H1 (cell line): Measurements from ENCODE around the gene TLL2. TPM values are rescaled to one million over a fixed set of nuclear protein-coding genes. Genes with fewer than 3 reads are reported as not detected.

Source experiments
- CTCF ChIA-PET: fragments of 300-600 bp; sonication (Branson Sonifier 250); formaldehyde crosslinking; loops from one replicate; lab custom pipeline; 2021; ENCODE audit not compliant: partially characterized antibody; lab: Charles Lee
- POLR2A ChIA-PET: fragments of 300-600 bp; sonication (Branson Sonifier 250); formaldehyde crosslinking; loops from one replicate; lab custom pipeline; 2021; ENCODE audit warnings: inconsistent platforms; ENCODE audit not compliant: partially characterized antibody; lab: Charles Lee
- DNase-seq, 2 experiments: peaks; one replicate each; pipeline versions ENCODE4 v3.0.0 to v3.0.0-alpha.2; 2010 to 2022; ENCODE audit warnings: low spot score in 2 of 2, low read depth in 1 of 2, mixed read lengths in 1 of 2
- FAIRE-seq: peaks from 2 replicates; lab custom pipeline; 2011; peaks lifted over from hg19 to GRCh38; lab: Jason Lieb, UNC
- H2AFZ ChIP-seq: 2 replicates; pipeline ENCODE4 v1.8.1; 2012; ENCODE audit warnings: low read length, inconsistent platforms
- H2AK5ac ChIP-seq: 2 replicates; pipeline ENCODE4 v1.6.1; 2013; ENCODE audit warnings: low read depth, low read length
- H2BK120ac ChIP-seq: replicated peaks from 2 replicates; pipeline ENCODE3; 2013; ENCODE audit warnings: low read depth, low read length, inconsistent platforms
- H2BK12ac ChIP-seq: 2 replicates; pipeline ENCODE4 v1.6.1; 2013; ENCODE audit warnings: low read depth, low read length
- H2BK15ac ChIP-seq: 2 replicates; pipeline ENCODE4 v1.6.1; 2013; ENCODE audit warnings: low read length
- H2BK20ac ChIP-seq: 2 replicates; pipeline ENCODE4 v1.6.1; 2013; ENCODE audit warnings: low read length
- H2BK5ac ChIP-seq: 2 replicates; pipeline ENCODE4 v1.6.1; 2013; ENCODE audit warnings: low read depth, low read length
- H3K14ac ChIP-seq: 2 replicates; pipeline ENCODE4 v1.6.1; 2013; ENCODE audit warnings: inconsistent platforms; ENCODE audit not compliant: insufficient read length
- H3K18ac ChIP-seq: 2 replicates; pipeline ENCODE4 v1.6.1; 2013; ENCODE audit warnings: low read length; ENCODE audit errors: extremely low read depth
- H3K23ac ChIP-seq: 2 replicates; pipeline ENCODE4 v1.6.1; 2013; ENCODE audit warnings: inconsistent platforms; ENCODE audit not compliant: insufficient read length
- H3K23me2 ChIP-seq: 2 replicates; pipeline ENCODE4 v1.6.1; 2013; ENCODE audit warnings: low read depth, low read length
- H3K27ac ChIP-seq: 2 replicates; pipeline ENCODE4 v1.6.1; 2011; ENCODE audit warnings: low read depth, low read length, inconsistent platforms
- H3K27me3 ChIP-seq, 4 experiments: replicated peaks in 1 of 4; 1 replicate in 1 of 4; 2 replicates in 3 of 4; pipeline versions ENCODE4 v1.6.1 to v1.8.1; 2011 to 2013; ENCODE audit warnings: low read length in 3 of 4, mild to moderate bottlenecking in 3 of 4, inconsistent platforms in 2 of 4, mixed read lengths in 2 of 4, moderate library complexity in 1 of 4; ENCODE audit not compliant: control insufficient read depth in 3 of 4, insufficient read depth in 3 of 4; ENCODE audit errors: extremely low read depth in 1 of 4
- H3K36me3 ChIP-seq, 4 experiments: 2 replicates each; pipeline versions ENCODE4 v1.6.1 to v1.8.1; 2011 to 2013; ENCODE audit warnings: mild to moderate bottlenecking in 4 of 4, low read length in 3 of 4, moderate library complexity in 2 of 4, control low read depth in 1 of 4, inconsistent platforms in 1 of 4; ENCODE audit not compliant: insufficient read depth in 4 of 4, control insufficient read depth in 2 of 4
- H3K4ac ChIP-seq: replicated peaks from 2 replicates; pipeline ENCODE3; 2013; ENCODE audit warnings: low read length, low read depth, mixed read lengths, inconsistent platforms; ENCODE audit not compliant: insufficient read length
- H3K4me1 ChIP-seq, 4 experiments: replicated peaks in 1 of 4; 1 replicate in 1 of 4; 2 replicates in 3 of 4; pipeline versions ENCODE4 v1.6.1 to v1.8.1; 2011 to 2013; ENCODE audit warnings: low read length in 3 of 4, inconsistent platforms in 2 of 4, mixed read lengths in 1 of 4; ENCODE audit not compliant: insufficient read depth in 4 of 4, control insufficient read depth in 3 of 4
- H3K4me2 ChIP-seq, 2 experiments: 2 replicates each; pipeline versions ENCODE4 v1.6.1 to v1.8.1; 2011 to 2013; ENCODE audit warnings: low read depth in 2 of 2, low read length in 2 of 2, control low read depth in 1 of 2, inconsistent platforms in 1 of 2, mild to moderate bottlenecking in 1 of 2; ENCODE audit not compliant: insufficient read depth in 1 of 2
- H3K4me3 ChIP-seq, 4 experiments: fragments of 200-600, 300-600 bp in 1 of 4; sonication (generic), shearing (Covaris generic), sonication (Bioruptor Twin) in 1 of 4; 2 replicates each; pipeline versions ENCODE4 v1.5.1 to v1.8.1; 2011 to 2016; ENCODE audit warnings: low read length in 4 of 4, low read depth in 3 of 4, control low read depth in 2 of 4, inconsistent platforms in 2 of 4, mild to moderate bottlenecking in 2 of 4, mixed read lengths in 1 of 4, moderate library complexity in 1 of 4; ENCODE audit not compliant: insufficient read depth in 2 of 4; ENCODE audit errors: extremely low read depth in 1 of 4
- H3K56ac ChIP-seq: replicated peaks from 2 replicates; pipeline ENCODE3; 2013; ENCODE audit warnings: low read depth, mild to moderate bottlenecking, mixed read lengths, low read length, inconsistent platforms; ENCODE audit not compliant: insufficient read length
- H3K79me1 ChIP-seq: 2 replicates; pipeline ENCODE4 v1.6.1; 2013; ENCODE audit warnings: low read depth, low read length, control low read depth
- H3K79me2 ChIP-seq, 2 experiments: 2 replicates each; pipeline versions ENCODE4 v1.6.1 to v1.8.1; 2012 to 2013; ENCODE audit warnings: low read length in 2 of 2, mild to moderate bottlenecking in 2 of 2, inconsistent platforms in 1 of 2; ENCODE audit not compliant: insufficient read depth in 2 of 2, control insufficient read depth in 1 of 2
- H3K9ac ChIP-seq, 4 experiments: replicated peaks in 1 of 4; 1 replicate in 1 of 4; 2 replicates in 3 of 4; pipeline versions ENCODE4 v1.6.1 to v1.8.1; 2011 to 2013; ENCODE audit warnings: low read depth in 3 of 4, low read length in 3 of 4, control low read depth in 2 of 4, mild to moderate bottlenecking in 2 of 4, moderate library complexity in 2 of 4, inconsistent platforms in 1 of 4; ENCODE audit errors: extremely low read depth in 1 of 4
- H3K9me3 ChIP-seq, 2 experiments: 2 replicates each; pipeline versions ENCODE4 v1.6.1 to v1.8.1; 2012 to 2013; ENCODE audit warnings: mild to moderate bottlenecking in 2 of 2, moderate library complexity in 2 of 2, control low read depth in 1 of 2, inconsistent platforms in 1 of 2, low read depth in 1 of 2, low read length in 1 of 2, mixed read lengths in 1 of 2; ENCODE audit not compliant: insufficient read depth in 2 of 2
- H4K20me1 ChIP-seq, 2 experiments: replicated peaks in 1 of 2; 2 replicates each; pipeline versions ENCODE3 to v1.8.1; 2011 to 2013; ENCODE audit warnings: inconsistent platforms in 2 of 2, low read length in 2 of 2, mild to moderate bottlenecking in 1 of 2; ENCODE audit not compliant: insufficient read depth in 2 of 2, control insufficient read depth in 1 of 2
- H4K5ac ChIP-seq: 2 replicates; pipeline ENCODE4 v1.6.1; 2013; ENCODE audit warnings: low read length, low read depth, mixed read lengths, inconsistent platforms; ENCODE audit not compliant: insufficient read length
- H4K8ac ChIP-seq: 2 replicates; pipeline ENCODE4 v1.8.0; 2013; ENCODE audit warnings: mild to moderate bottlenecking, moderate library complexity, low read length, inconsistent platforms; ENCODE audit not compliant: insufficient read depth; ENCODE audit errors: extremely low read depth
- H4K91ac ChIP-seq: replicated peaks from 2 replicates; pipeline ENCODE3; 2013; ENCODE audit warnings: low read length, mixed read lengths, inconsistent platforms; ENCODE audit not compliant: insufficient read length
- KDM1A ChIP-seq: fragments of 200-600, 300-600 bp; sonication (generic); IDR thresholded peaks from 2 replicates; pipeline ENCODE4 v1.7.1; 2016; ENCODE audit warnings: mild to moderate bottlenecking, low read length, borderline replicate concordance
- MAFK ChIP-seq: IDR thresholded peaks from 2 replicates; pipeline ENCODE4 v1.6.1; 2012; ENCODE audit warnings: low read depth, mild to moderate bottlenecking, improper control_type of control experiment, low read length
- POU5F1 ChIP-seq: IDR thresholded peaks from 2 replicates; pipeline ENCODE4 v1.6.1; 2011; ENCODE audit warnings: low read depth, mild to moderate bottlenecking, low read length, moderate library complexity
- RAD21 ChIP-seq, 2 experiments: IDR thresholded peaks in 1 of 2; conservative IDR thresholded peaks in 1 of 2; 2 replicates each; pipeline ENCODE4 v1.6.1; 2011; ENCODE audit warnings: low read depth in 2 of 2, low read length in 2 of 2, improper control_type of control experiment in 1 of 2, inconsistent platforms in 1 of 2, mild to moderate bottlenecking in 1 of 2, moderate library complexity in 1 of 2
- RFX5 ChIP-seq: IDR thresholded peaks from 2 replicates; pipeline ENCODE4 v1.6.1; 2011; ENCODE audit warnings: low read depth, low read length, improper control_type of control experiment, borderline replicate concordance
- TEAD4 ChIP-seq: IDR thresholded peaks from 2 replicates; pipeline ENCODE4 v1.6.1; 2012; ENCODE audit warnings: low read depth, low read length, inconsistent platforms, mixed read lengths
- YY1 ChIP-seq: IDR thresholded peaks from 2 replicates; pipeline ENCODE4 v1.6.1; 2011; ENCODE audit warnings: low read depth, mild to moderate bottlenecking, low read length
- WGBS, 2 experiments: shearing (Covaris generic) in 1 of 2; methylation state at CpG; one replicate each; pipeline versions ENCODE4 v1.1.6 to v1.1.7; 2013 to 2015; ENCODE audit warnings: low lambda C conversion rate in 2 of 2, mixed read lengths in 2 of 2, inconsistent platforms in 1 of 2, low coverage in 1 of 2, missing lambda C conversion rate in 1 of 2; ENCODE audit not compliant: insufficient replicate concordance in 2 of 2, insufficient coverage in 1 of 2, insufficient read length in 1 of 2; ENCODE audit errors: extremely low coverage in 1 of 2, missing lambda C conversion rate in 1 of 2; 5-methylcytosine and 5-hydroxymethylcytosine counted together
- polyA plus RNA-seq, 7 experiments: library from polyadenylated mRNA; depleted of rRNA in 3 of 7; stranded (reverse) in 5 of 7; unstranded in 2 of 7; fragments of >200 nt in 5 of 7; fragments of 200-250 nt in 2 of 7; gene quantifications; 1 replicate in 5 of 7; 2 replicates in 1 of 7; 4 replicates in 1 of 7; pipeline versions ENCODE4 v1.2.1 to v1.2.3, GENCODE V29; 2011 to 2013; ENCODE audit warnings: missing spikeins in 2 of 7, mixed read lengths in 2 of 7
- total RNA-seq: library from RNA; stranded (reverse); fragmentation: NEBNext Ultra II Directional; extraction: Animal tissue kit (Norgen Biotek cat#: 25700); gene quantifications from 2 replicates; pipeline ENCODE4 v1.2.1, GENCODE V29; 2021
- TF ChIP-seq, protein P1 (sequence below): IDR thresholded peaks from 2 replicates; pipeline ENCODE4 v1.6.1; 2011; ENCODE audit warnings: low read depth, mild to moderate bottlenecking, low read length; ENCODE audit not compliant: insufficient read depth
- TF ChIP-seq, protein P2 (sequence below), 3 experiments: IDR thresholded peaks; 1 replicate in 2 of 3; 2 replicates in 1 of 3; pipeline versions ENCODE4 v1.5.1 to v1.6.1; 2011; ENCODE audit warnings: low read length in 3 of 3, mild to moderate bottlenecking in 3 of 3, inconsistent platforms in 2 of 3, low read depth in 1 of 3, moderate library complexity in 1 of 3; ENCODE audit not compliant: insufficient read depth in 1 of 3; ENCODE audit errors: control extremely low read depth in 1 of 3

TLL2 gene
- total and polyA plus RNA-seq, 2 of the 8 experiments (the other 6 are each of a cell fraction or from before 2014, with no cell fraction given), result 2.4 to 3.2 TPM

DNA sequence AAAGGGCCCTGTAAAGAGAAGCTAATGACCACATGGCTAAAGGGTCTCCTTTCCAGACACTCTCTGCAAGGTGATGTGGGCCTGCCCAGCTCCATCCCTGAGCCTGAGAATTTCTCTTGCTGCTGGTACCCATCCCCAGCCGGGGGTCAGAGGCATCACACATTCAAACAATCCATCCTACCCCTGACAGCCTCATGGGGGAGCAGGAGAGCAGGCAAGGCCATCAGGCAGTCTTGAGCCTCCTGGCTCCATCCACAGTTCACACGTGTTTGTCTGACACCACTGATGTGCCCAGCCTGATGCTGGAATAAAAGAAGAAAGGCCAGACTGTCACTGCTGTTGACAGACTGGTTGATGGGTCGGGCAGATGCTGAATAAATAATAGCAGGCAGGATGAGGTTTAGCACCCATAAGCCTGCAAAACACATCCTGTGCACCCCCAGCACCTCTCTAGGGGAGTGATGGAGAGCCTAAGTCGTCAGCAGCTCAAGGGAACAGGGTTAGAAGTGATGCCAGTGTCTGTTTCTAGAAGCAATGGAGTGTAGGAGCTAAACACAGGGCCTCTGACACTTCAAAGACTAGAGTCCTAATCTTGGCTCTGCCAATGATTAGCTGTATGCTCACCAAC is 43.5 kb downstream of the TLL2 start:
- H2AFZ ChIP-seq, result no peak overlapping the region
- H2BK120ac ChIP-seq, result no peak overlapping the region
- 52% methylated on average over 4 of the region's 4 CpGs; no CpG with 5 or more reads in 1 of the 2 experiments for WGBS, 2 experiments
- no peaks in the 10 kb centered on the region for H3K36me3 ChIP-seq
- no peak overlapping the region for H4K5ac ChIP-seq
- ChIA-PET POLR2A (interaction anchor here (0.7 to 1.5 kb wide), 3 partner anchors 8 to 103 kb away, joined by 3 to 4 read pairs (median 3); no protein-coding TSS in a partner anchor), CTCF (interaction anchor here (0.5 to 9.1 kb wide), 40 partner anchors 9 to 562 kb away, joined by 3 to 102 read pairs (median 4); partner anchors contain the start of gene TLL2)
- H4K91ac ChIP-seq, result no peak overlapping the region
- no peak overlapping the region for H3K4me3 ChIP-seq
- no peaks in the 10 kb centered on the region for H4K20me1 ChIP-seq
- H2BK20ac ChIP-seq, result no peak overlapping the region
- peaks cover 2 to 6% (median 4%) of the 10 kb centered on the region in 4 experiments; a peak in 4 of 7 replicates for H3K4me1 ChIP-seq
- no peak overlapping the region for H3K4ac ChIP-seq
- no peaks in the 10 kb centered on the region for H3K9me3 ChIP-seq
- H3K4me2 ChIP-seq, result no peak overlapping the region
- no peaks in the 10 kb centered on the region for H3K27me3 ChIP-seq
- no peaks in the 10 kb centered on the region for H3K79me1 ChIP-seq
- H2BK12ac ChIP-seq, result no peak overlapping the region
- no peak overlapping the region for H3K56ac ChIP-seq
- H3K23ac ChIP-seq, result no peak overlapping the region
- H3K14ac ChIP-seq, result no peak overlapping the region
- peak in 1 of 2 experiments; percentile 84 for DNase-seq
- no peak overlapping the region for H2BK15ac ChIP-seq
- no peak overlapping the region for H2BK5ac ChIP-seq
- no peak overlapping the region for H4K8ac ChIP-seq
- H3K79me2 ChIP-seq, result no peaks in the 10 kb centered on the region
- no peak overlapping the region for H3K9ac ChIP-seq
- no peak overlapping the region; the same call in 1 of the 2 replicates for H2AK5ac ChIP-seq
- no peak overlapping the region for H3K18ac ChIP-seq
- peak; percentile 95 for FAIRE-seq
- no peak overlapping the region for H3K27ac ChIP-seq
- H3K23me2 ChIP-seq, result no peaks in the 10 kb centered on the region
- TF ChIP-seq YY1 (peak; percentile 75), KDM1A (peak; percentile 32; the same call in 1 of the 2 replicates), POU5F1 (no peak), MAFK (no peak), TEAD4 (peak; percentile 56), RFX5 (no peak), RAD21 (IDR thresholded peaks at IDR 0.05 in 1 of 2, conservative IDR thresholded peaks at IDR 0.05 in 1 of 2; ENCODE audit: low read depth in 2 of 2, low read length in 2 of 2) (peak; percentile 56 to 76)
- TF ChIP-seq, protein P1, sequence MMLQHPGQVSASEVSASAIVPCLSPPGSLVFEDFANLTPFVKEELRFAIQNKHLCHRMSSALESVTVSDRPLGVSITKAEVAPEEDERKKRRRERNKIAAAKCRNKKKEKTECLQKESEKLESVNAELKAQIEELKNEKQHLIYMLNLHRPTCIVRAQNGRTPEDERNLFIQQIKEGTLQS, result no peak
- TF ChIP-seq, protein P2, sequence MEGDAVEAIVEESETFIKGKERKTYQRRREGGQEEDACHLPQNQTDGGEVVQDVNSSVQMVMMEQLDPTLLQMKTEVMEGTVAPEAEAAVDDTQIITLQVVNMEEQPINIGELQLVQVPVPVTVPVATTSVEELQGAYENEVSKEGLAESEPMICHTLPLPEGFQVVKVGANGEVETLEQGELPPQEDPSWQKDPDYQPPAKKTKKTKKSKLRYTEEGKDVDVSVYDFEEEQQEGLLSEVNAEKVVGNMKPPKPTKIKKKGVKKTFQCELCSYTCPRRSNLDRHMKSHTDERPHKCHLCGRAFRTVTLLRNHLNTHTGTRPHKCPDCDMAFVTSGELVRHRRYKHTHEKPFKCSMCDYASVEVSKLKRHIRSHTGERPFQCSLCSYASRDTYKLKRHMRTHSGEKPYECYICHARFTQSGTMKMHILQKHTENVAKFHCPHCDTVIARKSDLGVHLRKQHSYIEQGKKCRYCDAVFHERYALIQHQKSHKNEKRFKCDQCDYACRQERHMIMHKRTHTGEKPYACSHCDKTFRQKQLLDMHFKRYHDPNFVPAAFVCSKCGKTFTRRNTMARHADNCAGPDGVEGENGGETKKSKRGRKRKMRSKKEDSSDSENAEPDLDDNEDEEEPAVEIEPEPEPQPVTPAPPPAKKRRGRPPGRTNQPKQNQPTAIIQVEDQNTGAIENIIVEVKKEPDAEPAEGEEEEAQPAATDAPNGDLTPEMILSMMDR (IDR thresholded peaks at IDR 0.05; ENCODE audit: control extremely low read depth in 1 of 3, insufficient read depth in 1 of 3, low read depth in 1 of 3, low read length in 3 of 3), result peak; percentile 82 to 94 (median 94)
